ENCODE data around the gene CD200R1. TPM values are rescaled to one million over a fixed set of nuclear protein-coding genes. Genes with fewer than 3 reads are reported as not detected.

CD200R1 gene, protein sequence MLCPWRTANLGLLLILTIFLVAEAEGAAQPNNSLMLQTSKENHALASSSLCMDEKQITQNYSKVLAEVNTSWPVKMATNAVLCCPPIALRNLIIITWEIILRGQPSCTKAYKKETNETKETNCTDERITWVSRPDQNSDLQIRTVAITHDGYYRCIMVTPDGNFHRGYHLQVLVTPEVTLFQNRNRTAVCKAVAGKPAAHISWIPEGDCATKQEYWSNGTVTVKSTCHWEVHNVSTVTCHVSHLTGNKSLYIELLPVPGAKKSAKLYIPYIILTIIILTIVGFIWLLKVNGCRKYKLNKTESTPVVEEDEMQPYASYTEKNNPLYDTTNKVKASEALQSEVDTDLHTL
- total RNA-seq (7.5 TPM), polyA plus RNA-seq (1 to 10 TPM; 3.9 to 5.2 (median 4.6) TPM)

GRCh38 chr3:112974894-112975293 is at the start of gene CD200R1:
TSS of gene CD200R1 (minus strand) at chr3:112975103. CDS start at chr3:112974857, 246 bp downstream.
- Histone ChIP-seq H3K4me1 (ENCODE audit: control insufficient read depth, insufficient read depth, low read length, poor library complexity, severe bottlenecking) (peaks cover 37% of the 10 kb centered on the region), H3K4me3 (ENCODE audit: low read depth, low read length) (peak within 1 kb of the TSS; percentile 89), H3K36me3 (ENCODE audit: control insufficient read depth, insufficient read depth, low read length) (no peaks in the 10 kb centered on the region), H3K9me3 (ENCODE audit: control insufficient read depth in 2 of 2, low read length in 2 of 2) (no peaks in the 10 kb centered on the region), H3K27ac (ENCODE audit: insufficient read depth, low read length, poor library complexity, severe bottlenecking) (peak within 1 kb of the TSS; percentile 65), H3K27me3 (ENCODE audit: control insufficient read depth, insufficient read depth, low read length) (no peaks in the 10 kb centered on the region)
- Mint-ChIP-seq H3K36me3 (no peaks in the 10 kb centered on the region), H3K9me3 (no peaks in the 10 kb centered on the region), H3K27ac (peak within 1 kb of the TSS; percentile 70 to 96 (median 84)), H3K27me3 (no peaks in the 10 kb centered on the region), H3K4me3 (peak within 1 kb of the TSS; percentile 85 to 90 (median 87)), H3K4me1 (peaks cover 27 to 70% (median 47%) of the 10 kb centered on the region in 4 donors)
- DNase-seq: no peak
- peak; percentile 25 to 33 for ATAC-seq (ENCODE audit: low read depth in 2 of 2)

DNA sequence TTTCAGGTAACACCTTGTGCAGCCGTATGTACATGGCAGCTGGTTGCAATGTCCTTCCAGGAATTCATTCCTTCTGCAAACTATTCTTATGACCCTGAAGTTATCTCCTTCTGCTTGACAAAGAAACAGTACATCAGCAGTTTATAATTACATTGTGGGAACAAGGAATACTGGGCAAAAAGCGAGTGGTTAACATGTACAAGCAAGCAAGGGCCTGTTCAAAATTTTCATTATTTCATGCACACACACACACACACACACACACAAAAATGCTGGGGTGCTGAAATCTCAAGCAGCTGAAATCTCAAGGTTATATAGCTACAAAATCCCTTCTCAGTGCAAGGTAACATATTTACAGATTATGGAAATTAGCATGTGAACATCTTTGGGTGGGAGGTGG is 46.6 kb upstream of the CD200R1 start:
- H3K4me3 ChIP-seq (ENCODE audit: low read depth, low read length): no peak overlapping the region
- Mint-ChIP-seq H3K4me1 (peaks cover 26 to 46% (median 38%) of the 10 kb centered on the region in 4 donors), H3K9me3 (no peaks in the 10 kb centered on the region), H3K4me3 (peak overlapping the region in 2 of 4 donors; percentile 1 to 89), H3K27me3 (no peaks in the 10 kb centered on the region), H3K36me3 (peaks cover 15% of the 10 kb centered on the region), H3K27ac (peak overlapping the region in 1 of 3 donors; percentile 73)
- H3K4me1 ChIP-seq (ENCODE audit: control insufficient read depth, insufficient read depth, low read length, poor library complexity, severe bottlenecking): peaks cover 34% of the 10 kb centered on the region
- no peak overlapping the region for H3K27ac ChIP-seq (ENCODE audit: insufficient read depth, low read length, poor library complexity, severe bottlenecking)
- DNase-seq (no peak), ATAC-seq (ENCODE audit: low read depth in 2 of 2) (no peak)
- H3K36me3 ChIP-seq (ENCODE audit: control insufficient read depth, insufficient read depth, low read length): peaks cover 4% of the 10 kb centered on the region
- no peaks in the 10 kb centered on the region for H3K9me3 ChIP-seq (ENCODE audit: control insufficient read depth in 2 of 2, low read length in 2 of 2)
- H3K27me3 ChIP-seq (ENCODE audit: control insufficient read depth, insufficient read depth, low read length): no peaks in the 10 kb centered on the region

DNA sequence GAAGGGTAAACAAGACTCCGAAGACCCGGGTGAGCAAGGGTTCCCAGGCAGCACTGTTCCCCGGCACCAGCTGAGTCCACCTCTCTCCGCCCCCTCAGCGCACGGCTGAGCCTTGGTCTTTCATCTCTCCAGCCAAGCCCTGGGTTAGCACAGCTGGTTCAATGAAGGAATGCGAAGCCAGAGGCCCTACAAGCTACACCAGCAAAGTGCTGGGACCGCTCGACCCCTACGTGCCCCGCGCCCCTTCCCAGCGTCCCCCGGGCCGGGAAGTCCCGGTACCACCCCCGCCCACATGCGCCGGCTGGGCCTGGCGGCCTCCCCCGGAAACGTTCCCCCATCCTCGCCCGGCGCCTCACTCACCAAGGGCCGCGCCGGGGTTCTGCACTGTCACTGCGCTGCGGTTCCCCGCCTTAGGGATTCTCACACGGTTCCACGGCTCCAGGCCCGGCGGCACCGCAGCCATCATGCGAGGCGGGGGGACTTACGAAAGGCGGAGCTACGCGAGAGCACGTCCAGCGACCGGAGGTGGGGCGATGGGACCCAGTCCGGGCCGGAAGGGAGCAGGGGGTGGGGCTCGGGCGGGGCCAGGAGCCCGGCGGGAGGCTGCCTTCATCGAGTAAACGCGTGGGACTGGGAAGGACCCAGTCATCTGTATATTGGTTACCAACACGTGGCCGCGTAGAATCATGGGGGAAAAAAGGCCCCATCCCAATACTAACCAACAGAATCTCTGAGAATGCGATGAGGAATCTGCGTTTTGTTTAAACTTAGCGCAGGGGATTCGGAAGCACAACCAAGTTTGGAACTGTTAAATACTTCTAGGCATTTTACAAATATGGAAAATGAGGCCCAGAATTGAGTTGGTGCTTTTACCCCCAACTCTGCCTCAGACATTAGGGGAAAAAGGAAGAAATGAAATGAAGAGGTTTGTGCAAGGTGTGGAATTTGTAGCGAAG is 44.6 kb upstream of the CD200R1 start:
- H3K4me1 Mint-ChIP-seq: peaks cover 37 to 57% (median 47%) of the 10 kb centered on the region in 4 donors

DNA sequence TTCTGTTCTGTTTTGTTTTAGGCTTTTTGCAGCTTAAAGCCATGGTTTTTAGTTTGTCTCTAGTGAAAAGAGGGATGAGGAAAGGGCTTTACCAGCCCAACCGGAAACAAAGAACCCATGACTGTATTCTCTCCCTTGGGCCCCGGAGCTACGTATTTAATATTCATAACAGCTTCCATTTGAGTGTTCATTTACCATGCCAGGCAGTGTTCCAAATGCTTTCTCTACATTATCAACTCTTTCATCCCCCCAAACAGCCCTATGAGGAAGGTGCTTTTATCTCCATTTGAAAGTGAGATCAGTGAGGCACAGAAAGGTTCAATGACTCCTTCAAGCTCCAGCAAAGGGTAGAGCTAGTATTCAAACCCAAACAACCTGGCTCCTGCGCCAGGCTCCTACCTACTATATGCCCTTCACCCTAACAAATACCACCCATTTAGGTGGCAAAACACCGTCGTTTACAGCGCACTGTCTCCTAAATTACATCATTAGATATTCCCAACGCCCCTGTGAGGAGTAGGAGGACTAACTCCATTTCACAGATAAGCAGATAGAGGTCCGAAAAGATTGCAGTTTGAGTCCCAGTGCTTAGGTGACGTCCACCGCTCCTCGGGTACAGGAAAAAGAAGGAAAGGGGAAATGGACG is 43.8 kb upstream of the CD200R1 start:
- Histone ChIP-seq H3K27me3 (ENCODE audit: control insufficient read depth, insufficient read depth, low read length) (no peaks in the 10 kb centered on the region), H3K27ac (ENCODE audit: insufficient read depth, low read length, poor library complexity, severe bottlenecking) (peak overlapping the region; percentile 92), H3K4me3 (ENCODE audit: low read depth, low read length) (peak overlapping the region; percentile 94), H3K4me1 (ENCODE audit: control insufficient read depth, insufficient read depth, low read length, poor library complexity, severe bottlenecking) (peaks cover 38% of the 10 kb centered on the region), H3K36me3 (ENCODE audit: control insufficient read depth, insufficient read depth, low read length) (peaks cover 26% of the 10 kb centered on the region), H3K9me3 (ENCODE audit: control insufficient read depth in 2 of 2, low read length in 2 of 2) (no peaks in the 10 kb centered on the region)
- ATAC-seq (ENCODE audit: low read depth in 2 of 2) (no peak), DNase-seq (peak in 2 of 3 donors; percentile 13 to 38)
- peak overlapping the region; percentile 91 to 96 (median 94) for H3K27ac Mint-ChIP-seq
- H3K4me1 Mint-ChIP-seq: peaks cover 37 to 60% (median 51%) of the 10 kb centered on the region in 4 donors
- H3K27me3 Mint-ChIP-seq: no peaks in the 10 kb centered on the region
- peak overlapping the region; percentile 89 to 98 (median 92) for H3K4me3 Mint-ChIP-seq
- no peaks in the 10 kb centered on the region for H3K9me3 Mint-ChIP-seq
- H3K36me3 Mint-ChIP-seq: peaks cover 26% of the 10 kb centered on the region

More for the DNA sequence above, 44.6 kb upstream of the CD200R1 start:
- no peaks in the 10 kb centered on the region for H3K9me3 Mint-ChIP-seq
- peaks cover 28% of the 10 kb centered on the region for H3K36me3 Mint-ChIP-seq
- H3K4me3 Mint-ChIP-seq: peak overlapping the region; percentile 89 to 98 (median 92)
- Histone ChIP-seq H3K27me3 (ENCODE audit: control insufficient read depth, insufficient read depth, low read length) (no peaks in the 10 kb centered on the region), H3K4me3 (ENCODE audit: low read depth, low read length) (peak overlapping the region; percentile 94), H3K27ac (ENCODE audit: insufficient read depth, low read length, poor library complexity, severe bottlenecking) (peak overlapping the region; percentile 92), H3K4me1 (ENCODE audit: control insufficient read depth, insufficient read depth, low read length, poor library complexity, severe bottlenecking) (peaks cover 37% of the 10 kb centered on the region), H3K36me3 (ENCODE audit: control insufficient read depth, insufficient read depth, low read length) (peaks cover 21% of the 10 kb centered on the region), H3K9me3 (ENCODE audit: control insufficient read depth in 2 of 2, low read length in 2 of 2) (no peaks in the 10 kb centered on the region)
- H3K27me3 Mint-ChIP-seq: no peaks in the 10 kb centered on the region
- DNase-seq (peak; percentile 71 to 89 (median 77)), ATAC-seq (ENCODE audit: low read depth in 2 of 2) (peak; percentile 85)
- peak overlapping the region; percentile 91 to 96 (median 94) for H3K27ac Mint-ChIP-seq

DNA sequence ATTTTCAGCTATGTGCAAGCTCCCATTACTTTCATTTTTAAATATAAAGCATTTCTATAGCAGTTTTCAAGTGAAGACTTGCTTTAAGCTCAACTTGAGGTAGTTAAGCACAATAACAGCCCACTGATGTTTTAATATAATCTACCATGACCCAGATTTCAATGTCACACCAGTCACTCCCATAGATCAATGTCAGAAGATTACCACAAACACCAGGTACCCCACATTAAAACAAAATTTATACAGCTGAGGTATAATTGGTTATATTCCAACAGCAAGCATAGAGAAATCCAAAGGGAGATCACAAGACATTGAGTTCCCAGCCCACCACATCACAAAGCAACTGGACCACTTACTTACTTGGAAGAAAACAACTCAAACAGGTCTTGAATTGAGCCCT is 38.7 kb upstream of the CD200R1 start:
- peaks cover 33 to 62% (median 53%) of the 10 kb centered on the region in 4 donors for H3K4me1 Mint-ChIP-seq
- H3K9me3 ChIP-seq (ENCODE audit: control insufficient read depth in 2 of 2, low read length in 2 of 2): no peaks in the 10 kb centered on the region
- no peak overlapping the region for H3K27ac ChIP-seq (ENCODE audit: insufficient read depth, low read length, poor library complexity, severe bottlenecking)
- DNase-seq (no peak), ATAC-seq (ENCODE audit: low read depth in 2 of 2) (no peak)
- H3K27ac Mint-ChIP-seq: peak overlapping the region; percentile 12 to 83 (median 15)
- no peaks in the 10 kb centered on the region for H3K9me3 Mint-ChIP-seq
- H3K4me3 Mint-ChIP-seq: peak overlapping the region in 2 of 4 donors; percentile 16 to 50
- H3K27me3 Mint-ChIP-seq: no peaks in the 10 kb centered on the region
- H3K36me3 Mint-ChIP-seq: peaks cover 44% of the 10 kb centered on the region
- no peaks in the 10 kb centered on the region for H3K27me3 ChIP-seq (ENCODE audit: control insufficient read depth, insufficient read depth, low read length)
- H3K4me1 ChIP-seq (ENCODE audit: control insufficient read depth, insufficient read depth, low read length, poor library complexity, severe bottlenecking): peaks cover 29% of the 10 kb centered on the region
- H3K36me3 ChIP-seq (ENCODE audit: control insufficient read depth, insufficient read depth, low read length): peaks cover 69% of the 10 kb centered on the region
- no peak overlapping the region for H3K4me3 ChIP-seq (ENCODE audit: low read depth, low read length)

DNA sequence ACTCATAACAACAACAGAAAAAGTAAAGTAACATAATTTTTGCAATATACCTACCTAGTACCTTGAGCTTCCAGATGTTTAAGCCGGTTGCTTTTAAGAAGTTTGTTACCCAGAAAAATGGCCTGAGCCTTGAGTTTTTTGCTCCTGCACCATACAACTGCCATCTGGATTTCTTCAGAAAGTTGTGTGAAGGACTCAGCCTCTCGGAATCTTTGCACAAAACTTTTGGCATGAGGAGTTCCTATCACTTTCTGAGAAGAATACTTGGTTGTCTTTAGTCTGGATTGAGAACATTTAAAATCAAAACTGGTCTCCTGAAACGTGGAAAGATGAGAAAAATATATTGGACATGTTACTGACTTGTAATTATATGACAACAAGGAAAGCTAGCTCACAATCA is 33.2 kb upstream of the CD200R1 start:
- no peak overlapping the region for H3K27ac Mint-ChIP-seq
- peaks cover 61% of the 10 kb centered on the region for H3K36me3 ChIP-seq (ENCODE audit: control insufficient read depth, insufficient read depth, low read length)
- no peaks in the 10 kb centered on the region for H3K27me3 Mint-ChIP-seq
- no peak overlapping the region for H3K27ac ChIP-seq (ENCODE audit: insufficient read depth, low read length, poor library complexity, severe bottlenecking)
- ATAC-seq (ENCODE audit: low read depth in 2 of 2) (no peak), DNase-seq (no peak)
- H3K9me3 Mint-ChIP-seq: no peaks in the 10 kb centered on the region
- no peaks in the 10 kb centered on the region for H3K9me3 ChIP-seq (ENCODE audit: control insufficient read depth in 2 of 2, low read length in 2 of 2)
- peaks cover 40% of the 10 kb centered on the region for H3K36me3 Mint-ChIP-seq
- peaks cover 23 to 51% (median 44%) of the 10 kb centered on the region in 4 donors for H3K4me1 Mint-ChIP-seq
- H3K4me1 ChIP-seq (ENCODE audit: control insufficient read depth, insufficient read depth, low read length, poor library complexity, severe bottlenecking): peaks cover 14% of the 10 kb centered on the region
- H3K4me3 Mint-ChIP-seq: no peak overlapping the region
- no peaks in the 10 kb centered on the region for H3K27me3 ChIP-seq (ENCODE audit: control insufficient read depth, insufficient read depth, low read length)
- H3K4me3 ChIP-seq (ENCODE audit: low read depth, low read length): no peak overlapping the region
